IPS DF 4.7 (cell line): ENCODE data around the gene IFNL2.
"Not testable (repeated sequence)": the region's sequence is repeated elsewhere in the genome, so short reads cannot be mapped to it uniquely, and the experiment has no call there.

Experiments used
- DNase-seq: peaks from one replicate; pipeline ENCODE4 v3.0.0-alpha.2; 2013; ENCODE audit warnings: low spot score; ENCODE audit errors: extremely low read depth

Gene IFNL2

GRCh38 chr19:39268085-39268484 is at the start of gene IFNL2:
TSS of gene IFNL2 (plus strand) at chr19:39268396. CDS start at chr19:39268569, 173 bp downstream.
- DNase-seq, result not testable (repeated sequence)

DNA sequence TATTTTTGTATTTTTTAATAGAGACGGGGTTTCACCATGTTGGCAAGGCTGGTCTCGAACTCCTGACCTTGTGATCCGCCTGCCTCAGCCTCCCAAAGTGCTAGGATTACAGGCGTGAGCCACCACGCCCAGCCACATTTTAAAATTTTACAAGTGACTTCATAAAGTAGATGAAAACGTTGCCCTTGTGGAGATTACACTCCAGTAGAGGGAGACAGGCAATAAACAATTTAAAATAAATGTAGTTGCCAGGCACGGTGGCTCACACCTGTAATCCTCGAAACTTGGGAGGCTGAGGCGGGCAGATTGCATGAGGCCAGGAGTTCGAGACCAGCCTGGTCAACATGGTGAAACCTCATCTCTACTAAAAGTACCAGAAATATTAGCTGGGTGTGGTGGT is 49.1 kb upstream of the IFNL2 start:
- not testable (repeated sequence) for DNase-seq

DNA sequence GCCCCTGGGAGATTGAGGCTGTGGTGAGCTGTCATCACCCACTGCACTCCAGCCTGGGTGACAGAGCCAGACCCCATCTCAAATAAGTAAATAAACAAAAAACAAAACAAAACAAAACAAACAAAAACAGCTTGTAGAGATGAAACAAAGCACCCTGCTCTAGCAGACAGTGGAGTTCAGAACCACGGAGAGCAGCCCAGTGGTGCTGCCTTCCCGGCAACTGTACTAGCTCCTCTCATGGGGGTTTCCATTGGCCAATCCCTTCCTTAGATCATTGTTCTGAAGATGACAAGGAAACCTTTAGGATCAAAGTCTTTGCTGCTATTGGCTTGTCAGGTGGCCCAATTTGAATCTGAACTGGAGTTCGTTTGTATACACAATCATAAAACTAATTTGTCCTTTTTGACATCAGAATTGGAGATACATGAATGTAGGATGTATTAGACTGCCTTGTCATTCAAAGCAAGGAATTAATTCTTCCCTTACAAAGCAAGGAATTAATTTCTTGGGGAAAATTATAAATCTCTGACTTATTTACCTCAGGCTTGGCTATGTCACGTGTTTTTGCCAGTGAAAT is 44.4 kb upstream of the IFNL2 start:
- DNase-seq, result no peak

DNA sequence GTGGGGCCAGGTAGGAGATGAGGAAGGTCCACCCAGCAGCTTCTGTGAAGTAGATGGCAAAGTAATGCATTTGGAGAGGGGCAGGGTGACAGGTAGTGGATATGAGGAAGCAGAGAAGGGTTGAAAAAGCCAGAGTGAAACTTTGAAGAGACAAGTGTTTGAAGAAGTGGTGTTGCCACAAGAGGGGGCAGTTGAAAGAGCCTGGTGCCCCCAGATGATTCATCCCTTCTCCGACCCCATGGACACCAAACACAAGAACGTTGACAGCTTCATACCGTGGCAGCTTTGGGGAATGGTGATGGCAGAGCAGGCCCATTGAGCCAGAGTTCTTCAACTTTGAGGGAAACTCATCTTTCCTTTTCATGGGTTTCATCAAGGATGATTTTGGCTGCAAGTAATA is 43.3 kb upstream of the IFNL2 start:
- no peak for DNase-seq

DNA sequence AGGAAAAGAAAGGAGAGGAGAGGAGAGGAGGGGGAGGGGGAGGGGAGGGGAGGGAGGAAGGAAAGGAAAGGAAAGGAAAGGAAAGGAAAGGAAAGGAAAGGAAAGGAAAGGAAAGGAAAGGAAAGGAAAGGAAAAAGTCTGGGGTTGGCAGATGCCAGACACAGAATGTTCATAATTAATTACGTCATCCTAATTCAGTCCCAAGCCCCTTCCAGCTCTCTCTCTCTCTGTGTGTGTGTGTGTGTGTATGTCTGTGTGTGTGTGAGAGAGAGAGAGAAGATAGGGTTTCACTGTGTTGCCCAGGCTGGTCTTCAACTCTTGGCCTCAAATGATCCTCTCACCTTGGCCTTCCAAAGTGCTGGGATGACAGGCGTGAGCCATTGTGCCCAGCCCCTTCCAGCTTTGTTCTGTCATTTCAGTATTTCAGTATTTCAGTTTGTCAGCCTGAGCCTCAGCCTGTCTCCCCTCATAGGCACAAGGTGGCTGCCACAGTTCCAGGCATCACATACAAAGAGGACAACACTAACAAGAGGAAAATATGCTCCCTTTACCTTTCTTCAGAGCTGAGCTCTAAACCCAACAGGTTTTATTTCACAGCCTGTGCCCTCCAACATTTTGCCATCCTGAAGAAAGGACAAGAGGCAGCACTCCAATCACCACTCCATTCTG is 38.0 kb upstream of the IFNL2 start:
- DNase-seq, result no peak

DNA sequence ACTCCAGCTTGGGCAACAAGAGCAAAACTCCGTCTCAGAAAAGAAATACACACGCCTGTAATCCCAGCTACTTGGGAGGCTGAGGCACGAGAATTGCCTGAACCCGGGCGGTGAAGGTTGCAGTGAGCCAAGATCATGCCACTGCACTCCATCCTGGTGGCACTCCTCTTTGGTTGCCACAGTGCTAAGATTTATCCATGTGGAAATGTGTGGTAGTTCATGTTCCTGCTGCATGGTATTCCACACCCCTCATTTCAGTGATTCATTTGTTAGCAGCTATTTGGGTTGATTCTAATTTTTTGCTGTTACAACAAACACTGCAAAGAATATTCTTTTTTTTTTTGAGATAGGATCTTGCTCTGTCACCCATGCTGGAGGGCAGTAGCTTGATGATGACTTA is 35.5 kb upstream of the IFNL2 start:
- no peak for DNase-seq

GRCh38 chr19:39236527-39236926 is 31.7 kb upstream of the IFNL2 start:
- no peak for DNase-seq

- no peak for DNase-seq
Measured at GRCh38 chr19:39237200-39238184, 30.7 kb upstream of the IFNL2 start.

DNA sequence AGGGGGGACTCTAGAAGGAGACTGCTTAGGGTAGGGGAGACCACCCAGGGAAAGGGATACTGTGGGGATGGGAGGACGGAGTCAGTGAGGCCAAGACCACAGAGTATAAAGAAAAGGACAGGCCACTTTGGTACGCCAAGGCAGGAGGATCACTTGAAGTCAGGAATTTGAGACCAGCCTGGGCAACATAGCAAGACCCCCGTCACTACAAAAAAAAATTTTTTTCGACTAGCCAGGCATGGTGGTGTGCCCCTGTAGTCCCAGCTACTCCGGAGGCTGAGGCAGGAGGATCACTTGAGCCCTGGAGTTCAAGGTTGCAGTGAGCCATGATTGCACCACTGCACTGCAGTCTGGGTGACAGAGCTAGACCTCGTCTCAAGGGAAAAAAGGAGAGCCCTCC is 30.0 kb upstream of the IFNL2 start:
- DNase-seq, result no peak

- no peak for DNase-seq
Measured at GRCh38 chr19:39238944-39239343, 29.3 kb upstream of the IFNL2 start.

- no peak for DNase-seq
Measured at GRCh38 chr19:39240421-39240820, 27.8 kb upstream of the IFNL2 start.

GRCh38 chr19:39243741-39244140 is 24.5 kb upstream of the IFNL2 start:
- not testable (repeated sequence) for DNase-seq

DNA sequence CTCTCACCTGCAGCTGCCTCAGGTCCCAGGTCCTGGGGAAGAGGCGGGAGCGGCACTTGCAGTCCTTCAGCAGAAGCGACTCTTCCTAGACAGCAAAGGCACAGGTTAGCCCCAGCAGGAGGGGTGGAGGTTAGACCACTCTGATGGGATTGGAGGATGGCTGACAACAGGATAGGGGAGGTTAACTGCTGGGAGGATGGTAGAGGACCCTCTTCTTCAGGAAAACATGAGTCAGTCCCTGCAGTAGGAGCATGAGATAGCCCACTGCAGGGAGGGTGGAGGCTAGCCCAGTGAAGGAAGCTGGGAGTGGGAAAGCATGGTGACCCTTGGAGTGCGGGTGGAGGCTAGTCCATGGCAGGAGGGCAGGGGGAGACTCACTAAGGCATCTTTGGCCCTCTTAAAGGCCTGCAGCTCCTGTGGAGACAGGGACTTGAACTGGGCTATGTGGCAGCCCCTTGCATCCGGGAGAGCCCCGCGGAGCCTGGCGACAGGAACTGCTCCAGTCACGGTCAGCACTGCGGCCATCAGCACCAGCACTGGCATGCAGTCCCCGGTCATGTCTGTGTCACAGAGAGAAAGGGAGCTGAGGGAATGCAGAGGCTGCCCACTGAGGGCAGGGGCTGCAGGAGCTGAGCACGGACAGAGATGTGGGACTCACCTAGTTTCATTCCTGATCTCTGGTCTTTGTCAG is 23.6 kb upstream of the IFNL2 start, which contains the start of gene IFNL3:
TSS of gene IFNL3 (minus strand) at position 597 of the 691 bp plus-strand sequence. CDS start at position 558, 39 bp downstream.
- DNase-seq, result not testable (repeated sequence)

DNA sequence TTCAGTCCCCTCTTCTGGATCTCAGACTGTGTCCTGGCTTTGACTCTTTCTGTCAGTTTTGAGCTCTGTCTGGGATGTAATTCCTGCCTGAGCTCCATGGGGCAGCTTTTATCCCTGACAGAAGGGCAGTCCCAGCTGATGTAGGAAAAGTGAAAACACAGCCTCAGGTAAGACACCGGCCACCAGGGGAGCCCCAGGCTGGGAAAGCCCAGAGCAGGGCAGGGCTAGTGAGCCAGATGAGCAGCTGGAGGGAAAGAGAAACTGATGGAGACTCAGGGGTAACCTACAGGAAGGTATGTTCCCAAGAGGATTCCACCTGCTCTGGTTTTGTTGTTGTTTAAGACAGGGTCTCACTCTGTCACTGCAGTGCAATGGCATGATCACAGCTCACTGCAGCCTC is 23.0 kb upstream of the IFNL2 start:
- DNase-seq, result not testable (repeated sequence)

- DNase-seq, result no peak
Measured at GRCh38 chr19:39246951-39247669, 21.1 kb upstream of the IFNL2 start.

DNA sequence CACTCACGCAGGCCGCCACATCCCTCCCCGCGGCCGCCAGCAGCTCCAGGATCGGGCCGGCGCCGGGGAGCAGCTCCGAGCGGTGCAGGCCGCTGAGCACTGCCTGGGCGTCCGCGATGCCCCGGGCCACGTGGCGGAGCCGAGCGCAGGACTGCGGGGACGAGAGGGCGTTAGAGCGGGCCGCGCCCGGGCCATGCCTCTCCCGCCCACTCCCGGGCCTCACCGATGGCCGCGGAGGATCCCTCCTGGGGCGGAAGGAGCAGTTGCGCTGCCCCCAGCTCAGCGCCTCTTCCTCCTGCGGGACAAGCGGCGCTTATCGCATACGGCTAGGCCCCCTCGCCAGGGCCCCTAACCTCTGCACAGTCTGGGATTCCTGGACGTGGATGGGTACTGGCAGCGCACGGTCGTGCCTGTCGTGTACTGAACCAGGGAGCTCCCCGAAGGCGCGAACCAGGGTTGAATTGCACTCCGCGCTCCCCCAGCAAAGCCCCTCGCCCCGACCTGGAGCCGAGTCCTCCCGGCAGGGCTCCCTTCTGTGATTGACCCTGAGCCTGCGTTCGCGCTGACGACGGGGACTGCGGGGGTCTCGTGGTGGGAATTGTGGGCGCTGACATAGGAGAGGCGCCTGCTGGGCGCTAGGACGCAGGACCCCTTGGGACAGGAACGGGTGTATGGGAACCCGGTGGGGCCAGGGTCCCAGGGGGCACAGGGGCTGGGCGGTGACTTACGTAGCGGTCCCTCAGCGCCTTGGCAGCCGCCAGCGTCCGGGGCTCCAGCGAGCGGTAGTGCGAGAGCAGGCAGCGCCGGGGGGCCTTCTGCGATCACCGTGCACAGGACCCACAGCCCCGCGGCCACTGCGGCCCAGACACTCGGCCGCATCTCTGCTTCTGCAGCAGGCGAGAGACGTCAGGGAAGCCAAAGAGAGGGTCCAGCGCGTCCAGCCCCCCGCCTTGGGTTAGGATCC is 20.2 kb upstream of the IFNL2 start:
- no peak for DNase-seq

DNA sequence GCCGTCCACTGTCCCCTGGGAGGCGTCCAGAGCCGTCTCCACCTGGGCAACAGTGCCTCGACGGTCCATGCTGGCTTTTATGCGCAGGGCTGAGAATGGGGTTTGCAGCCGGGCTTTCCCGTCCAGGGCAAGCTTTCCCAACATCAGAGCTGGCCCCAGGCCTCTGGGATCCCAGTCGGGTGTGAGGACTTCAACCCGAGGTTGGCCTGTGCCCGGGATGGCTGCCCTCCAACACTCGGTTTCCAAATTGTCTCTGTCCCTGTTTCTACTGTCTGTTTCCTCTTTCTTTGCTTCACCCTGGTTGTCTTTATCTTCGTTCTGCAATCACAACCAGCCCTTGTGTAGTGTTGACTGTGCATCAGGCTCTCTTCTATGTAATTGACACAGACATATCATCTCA is 19.4 kb upstream of the IFNL2 start, which contains the start of gene IFNL4:
TSS of gene IFNL4 (minus strand) at position 51 of the 400 bp plus-strand sequence.
- no peak for DNase-seq

- DNase-seq, result no peak
Measured at GRCh38 chr19:39251081-39251480, 17.1 kb upstream of the IFNL2 start.

DNA sequence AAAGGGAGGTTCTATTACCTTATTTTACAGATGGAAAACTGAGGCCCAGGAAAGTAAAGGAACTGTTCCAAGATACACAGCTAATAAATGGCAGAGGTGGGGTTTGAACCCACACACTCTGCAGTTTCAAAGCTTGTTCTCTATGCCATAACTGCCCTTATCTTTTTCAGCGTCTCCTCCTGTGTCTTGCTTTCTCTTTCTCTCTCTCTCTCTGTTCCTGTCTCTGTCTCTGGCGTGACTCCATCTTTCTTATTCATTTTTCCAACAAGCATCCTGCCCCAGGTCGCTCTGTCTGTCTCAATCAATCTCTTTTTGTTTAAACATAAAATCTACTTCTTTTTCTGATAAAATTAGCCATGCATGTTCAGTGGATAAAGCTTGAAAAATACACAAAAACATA is 16.4 kb upstream of the IFNL2 start:
- DNase-seq, result no peak
